ENCODE measurements around the gene WDR89. TPM values are rescaled to one million over a fixed set of nuclear protein-coding genes. Genes with fewer than 3 reads are reported as not detected.

WDR89 gene
- total and polyA plus RNA-seq, 9 of the 15 experiments (the other 6 are each of a cell fraction or from before 2014, with no cell fraction given): 9.3 to 25.6 (median 16.2) TPM

DNA sequence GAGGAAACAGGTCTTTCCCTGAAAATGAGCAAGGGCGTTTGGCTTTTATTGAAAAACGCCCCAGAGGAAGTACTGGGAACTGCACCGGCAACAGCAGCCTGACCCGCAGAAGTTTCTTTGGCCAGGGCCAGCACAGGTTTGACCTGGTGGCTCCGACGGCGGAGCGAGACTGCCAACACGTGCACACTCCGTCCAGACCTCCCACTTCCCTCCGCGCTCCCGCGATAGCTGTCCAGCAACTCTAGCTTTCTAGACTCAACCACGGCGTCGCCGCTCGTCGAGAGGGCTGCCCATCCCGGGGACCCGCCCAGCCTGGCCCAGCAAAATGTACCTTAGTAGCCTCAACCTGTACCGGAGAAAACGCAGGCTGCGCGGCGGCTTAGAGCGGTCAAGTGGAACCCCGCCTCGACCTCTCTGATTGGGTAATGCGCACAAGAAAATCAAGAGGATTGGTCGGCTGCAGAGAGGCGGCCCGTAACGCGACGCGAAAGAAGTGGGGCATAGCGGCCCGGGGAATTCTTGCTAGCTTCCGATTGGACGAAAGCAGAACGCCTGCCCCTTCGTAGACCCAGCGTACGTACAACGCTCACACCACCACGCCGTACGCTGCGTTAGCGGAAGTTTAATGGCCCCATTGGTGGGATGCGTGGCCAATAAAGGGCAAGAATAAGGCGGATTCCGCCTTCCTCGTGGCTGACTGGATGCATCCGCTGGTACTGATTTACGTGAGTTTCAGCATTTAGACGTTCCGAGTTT is at the start of gene WDR89 (continued):
- TF ChIP-seq ZNF347 (CRISPR knock-in tag; IDR thresholded peaks at IDR 0.05; ENCODE audit: low read depth): no peak
- no peak for TF ChIP-seq ZNF197 (CRISPR knock-in tag; IDR thresholded peaks at IDR 0.05; ENCODE audit: low read depth)
- TF ChIP-seq ZNF444 (CRISPR knock-in tag; IDR thresholded peaks at IDR 0.05): no peak
- no peak for TF ChIP-seq NFIX (CRISPR knock-in tag; IDR thresholded peaks at IDR 0.05; ENCODE audit: low read depth)
- TF ChIP-seq PHTF2 (CRISPR knock-in tag; IDR thresholded peaks at IDR 0.05): no peak
- TF ChIP-seq RBM15 (IDR thresholded peaks at IDR 0.05; ENCODE audit: insufficient read depth, low read length): no peak
- no peak for TF ChIP-seq FUS (optimal IDR thresholded peaks at IDR 0.05; ENCODE audit: low read depth, low read length)
- TF ChIP-seq PTBP1 (IDR thresholded peaks at IDR 0.05; ENCODE audit: low read depth, low read length): no peak
- TF ChIP-seq PML (IDR thresholded peaks at IDR 0.05; ENCODE audit: low read length): peak; percentile 63; the same call in 1 of the 2 replicates
- TF ChIP-seq CTBP1 (IDR thresholded peaks at IDR 0.05; ENCODE audit: borderline replicate concordance): peak; percentile 45; the same call in 1 of the 2 replicates

DNA sequence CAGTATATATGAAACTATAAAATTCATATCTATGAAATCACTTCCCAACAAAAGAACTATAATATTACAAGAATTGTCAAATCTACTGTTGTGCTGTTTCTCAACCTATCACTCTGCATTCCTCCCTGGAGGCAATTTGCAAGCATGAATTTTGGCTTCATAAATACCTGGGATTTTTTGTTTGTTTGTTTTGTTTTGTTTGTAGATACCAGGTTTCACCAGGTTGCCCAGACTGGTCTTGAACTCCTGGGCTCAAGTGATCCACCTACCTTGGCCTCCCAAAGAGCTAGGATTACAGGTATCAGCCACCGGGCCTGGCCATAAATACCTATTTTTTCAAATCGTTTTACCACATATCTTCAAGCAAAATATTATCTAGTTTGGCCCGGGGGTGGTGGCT is 47.5 kb upstream of the WDR89 start:
- Histone ChIP-seq H3K9me3 (replicated peaks; ENCODE audit: control insufficient read depth, insufficient read depth, low read depth, low read length) (no peaks in the 10 kb centered on the region), H3K27ac (ENCODE audit: extremely low read depth, low read depth, low read length) (no peak overlapping the region), H2AFZ (ENCODE audit: low read depth, low read length) (no peak overlapping the region), H3K4me1 (replicated peaks in 1 of 2; ENCODE audit: control insufficient read depth in 2 of 2, insufficient read depth in 2 of 2, low read length in 2 of 2) (no peaks in the 10 kb centered on the region), H4K20me1 (replicated peaks; ENCODE audit: control insufficient read depth, insufficient read depth, low read length) (no peaks in the 10 kb centered on the region), H3K4me2 (ENCODE audit: insufficient read depth, low read length) (no peak overlapping the region), H3K9me1 (ENCODE audit: control insufficient read depth, insufficient read depth, low read length) (no peaks in the 10 kb centered on the region), H3K27me3 (ENCODE audit: control insufficient read depth in 2 of 2, insufficient read depth in 2 of 2, low read length in 2 of 2) (no peaks in the 10 kb centered on the region), H3K36me3 (ENCODE audit: control insufficient read depth, insufficient read depth, low read length) (no peaks in the 10 kb centered on the region), H3K9ac (ENCODE audit: insufficient read depth in 1 of 2, low read depth in 2 of 2, low read length in 2 of 2) (no peak overlapping the region), H3K79me2 (ENCODE audit: control insufficient read depth, insufficient read depth, low read length) (no peaks in the 10 kb centered on the region), H3K4me3 (no peak overlapping the region)
- BruUV-seq (replicated peaks): no TSS peak
- ATAC-seq: no peak
- 67% methylated on average over 2 of the region's 3 CpGs for WGBS (ENCODE audit: insufficient coverage, low coverage, missing lambda C conversion rate)
- FAIRE-seq: no peak
- POLR2A ChIA-PET: no interaction called here
- CTCF ChIA-PET (ENCODE audit: low intra/inter-chr PET ratio): no interaction called here
- intact Hi-C loops (cut with micrococcal nuclease) (no loop called here), in situ Hi-C loops (cut with MboI) (no loop called here)
- no peak for DNase-seq (ENCODE audit: extremely low read depth in 1 of 4, low spot score in 3 of 4)
- TF ChIP-seq DPF2 (IDR thresholded peaks at IDR 0.05) (no peak), HIVEP1 (CRISPR knock-in tag; IDR thresholded peaks at IDR 0.05) (no peak), KLF10 (CRISPR knock-in tag; IDR thresholded peaks at IDR 0.05) (no peak), ZNF766 (CRISPR knock-in tag; conservative IDR thresholded peaks at IDR 0.05) (no peak), SMARCA4 (IDR thresholded peaks at IDR 0.05) (no peak), SAFB2 (IDR thresholded peaks at IDR 0.05; ENCODE audit: borderline replicate concordance, low read depth, low read length, severe bottlenecking) (no peak), ATF6 (CRISPR knock-in tag; IDR thresholded peaks at IDR 0.05) (no peak)
- TF ChIP-seq, protein P1, sequence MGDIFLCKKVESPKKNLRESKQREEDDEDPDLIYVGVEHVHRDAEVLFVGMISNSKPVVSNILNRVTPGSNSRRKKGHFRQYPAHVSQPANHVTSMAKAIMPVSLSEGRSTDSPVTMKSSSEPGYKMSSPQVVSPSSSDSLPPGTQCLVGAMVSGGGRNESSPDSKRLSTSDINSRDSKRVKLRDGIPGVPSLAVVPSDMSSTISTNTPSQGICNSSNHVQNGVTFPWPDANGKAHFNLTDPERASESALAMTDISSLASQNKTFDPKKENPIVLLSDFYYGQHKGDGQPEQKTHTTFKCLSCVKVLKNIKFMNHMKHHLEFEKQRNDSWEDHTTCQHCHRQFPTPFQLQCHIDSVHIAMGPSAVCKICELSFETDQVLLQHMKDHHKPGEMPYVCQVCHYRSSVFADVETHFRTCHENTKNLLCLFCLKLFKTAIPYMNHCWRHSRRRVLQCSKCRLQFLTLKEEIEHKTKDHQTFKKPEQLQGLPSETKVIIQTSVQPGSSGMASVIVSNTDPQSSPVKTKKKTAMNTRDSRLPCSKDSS (IDR thresholded peaks at IDR 0.05; ENCODE audit: low read depth, partially characterized antibody): no peak
- TF ChIP-seq, protein P2, sequence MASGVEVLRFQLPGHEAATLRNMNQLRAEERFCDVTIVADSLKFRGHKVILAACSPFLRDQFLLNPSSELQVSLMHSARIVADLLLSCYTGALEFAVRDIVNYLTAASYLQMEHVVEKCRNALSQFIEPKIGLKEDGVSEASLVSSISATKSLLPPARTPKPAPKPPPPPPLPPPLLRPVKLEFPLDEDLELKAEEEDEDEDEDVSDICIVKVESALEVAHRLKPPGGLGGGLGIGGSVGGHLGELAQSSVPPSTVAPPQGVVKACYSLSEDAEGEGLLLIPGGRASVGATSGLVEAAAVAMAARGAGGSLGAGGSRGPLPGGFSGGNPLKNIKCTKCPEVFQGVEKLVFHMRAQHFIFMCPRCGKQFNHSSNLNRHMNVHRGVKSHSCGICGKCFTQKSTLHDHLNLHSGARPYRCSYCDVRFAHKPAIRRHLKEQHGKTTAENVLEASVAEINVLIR (CRISPR knock-in tag; IDR thresholded peaks at IDR 0.05): no peak
